Effector CD8-positive, alpha-beta T cell (primary cell): ENCODE measurements around the gene ELF2.
"Not testable (repeated sequence)": the region's sequence is repeated elsewhere in the genome, so short reads cannot be mapped to it uniquely, and the experiment has no call there.

Experiments used
- DNase-seq: peaks from one replicate; lab custom pipeline; 2025; lab: John Stamatoyannopoulos, UW

The ELF2 gene

GRCh38 chr4:139188648-139189416 is 11.8 kb upstream of the ELF2 start:
- DNase-seq = no peak

- DNase-seq = no peak
Measured at GRCh38 chr4:139184129-139184528, 7.1 kb upstream of the ELF2 start.

DNA sequence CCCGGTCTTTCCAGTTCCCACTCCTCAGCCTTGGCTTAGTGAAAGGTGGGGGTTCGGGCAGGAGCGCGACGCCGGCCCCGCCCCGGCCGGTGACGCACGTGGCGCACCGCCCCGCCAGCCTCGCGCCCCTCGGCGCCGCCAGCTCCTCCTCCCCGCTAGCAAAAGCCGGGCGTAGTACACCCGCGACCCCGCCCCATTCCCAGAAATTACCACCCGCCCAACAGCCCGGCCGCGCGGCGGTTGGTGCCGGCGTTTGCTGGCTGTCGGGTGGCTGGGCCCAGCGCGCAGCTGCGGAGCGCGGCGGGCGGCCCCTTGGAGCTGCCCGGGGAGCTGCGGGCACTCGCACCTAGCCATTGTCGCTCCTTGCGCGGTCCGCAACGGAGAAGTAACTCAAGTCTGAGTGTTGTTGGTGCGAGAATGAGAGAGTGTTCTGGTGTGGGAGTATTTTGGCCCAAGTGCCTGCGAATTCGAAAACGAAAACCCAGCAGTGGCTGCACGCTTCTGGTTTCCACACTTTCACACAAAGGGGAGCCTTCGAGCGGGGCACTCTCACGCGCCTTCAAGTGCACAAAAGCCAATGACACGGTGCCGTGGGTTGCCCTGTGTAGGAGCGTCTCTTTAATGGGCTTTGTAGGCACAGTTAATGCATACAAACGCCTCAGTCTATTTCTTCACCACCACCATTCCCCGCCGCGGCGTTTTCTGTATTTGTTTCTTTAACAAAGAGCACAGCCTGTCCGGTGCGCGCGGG is 1.0 kb upstream of the ELF2 start:
- peak; percentile 79 for DNase-seq

- DNase-seq = peak; percentile 54
Measured at GRCh38 chr4:139176302-139177048, 543 bp downstream of the ELF2 start.

DNA sequence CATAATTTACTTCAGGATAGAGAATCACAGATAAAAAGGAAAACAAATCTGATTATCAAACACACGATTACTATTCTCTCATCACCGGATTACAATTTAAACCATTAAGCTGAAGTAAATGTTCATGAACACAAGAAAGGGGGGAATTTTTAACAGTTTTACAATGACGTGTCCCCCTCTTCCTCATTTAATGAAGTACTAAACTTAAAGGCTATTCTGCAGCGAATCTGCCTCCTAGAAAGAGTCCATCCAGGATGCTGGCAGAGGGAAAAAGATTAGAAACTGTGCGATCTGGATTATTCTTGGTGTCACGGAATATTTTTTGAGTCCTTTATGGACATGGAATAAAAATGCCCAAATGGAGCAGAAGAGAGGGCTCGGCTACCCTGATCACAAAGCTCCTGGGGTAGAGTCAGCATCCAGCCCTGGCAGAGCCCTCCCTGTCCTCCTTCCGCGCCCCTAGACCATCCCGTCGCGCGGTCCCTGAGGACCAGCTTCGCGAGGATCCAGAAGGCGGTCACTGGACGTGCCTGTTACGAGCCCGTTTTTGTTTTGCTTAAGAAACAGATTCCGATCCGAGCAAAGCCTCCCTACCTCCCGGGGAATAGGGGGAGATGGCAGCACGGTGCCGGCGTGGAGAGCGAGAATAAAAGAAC is 1.2 kb downstream of the ELF2 start:
- DNase-seq = no peak

DNA sequence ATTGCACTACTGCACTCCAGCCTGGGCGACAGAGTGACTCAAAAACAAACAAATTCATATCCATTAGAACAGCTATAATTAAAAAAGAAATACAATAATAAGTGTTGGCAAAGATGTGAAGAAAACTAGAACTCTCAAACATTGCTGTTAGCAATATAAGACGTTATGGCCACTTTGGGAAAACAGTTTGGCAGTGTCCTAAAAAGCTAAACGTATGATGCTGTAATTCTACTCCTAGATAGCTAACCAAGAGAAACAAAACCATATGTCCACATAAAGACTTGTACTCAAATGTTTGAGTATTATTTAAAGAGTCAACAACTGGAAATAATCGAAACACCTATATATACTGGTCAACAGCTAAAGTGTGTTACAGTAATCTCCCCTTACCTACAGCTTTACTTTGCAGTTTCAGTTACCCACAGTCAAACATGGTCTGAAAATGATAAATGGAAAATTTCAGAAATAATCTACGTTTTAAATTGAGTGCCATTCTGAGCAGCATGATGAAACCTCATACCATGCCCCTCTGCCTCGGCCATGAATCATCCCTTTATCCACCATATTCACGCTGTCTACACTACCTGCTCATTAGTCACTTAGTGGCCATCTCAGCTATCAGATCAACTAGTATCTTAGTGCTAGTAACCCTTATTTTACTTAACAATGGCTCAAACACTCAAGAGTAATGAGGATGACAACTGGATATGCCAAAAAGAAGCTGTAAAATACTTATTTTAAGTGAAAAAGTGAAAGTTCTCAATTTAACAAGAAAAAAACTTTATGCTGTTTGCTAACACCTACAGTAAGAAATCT is 4.9 kb downstream of the ELF2 start:
- no peak for DNase-seq

DNA sequence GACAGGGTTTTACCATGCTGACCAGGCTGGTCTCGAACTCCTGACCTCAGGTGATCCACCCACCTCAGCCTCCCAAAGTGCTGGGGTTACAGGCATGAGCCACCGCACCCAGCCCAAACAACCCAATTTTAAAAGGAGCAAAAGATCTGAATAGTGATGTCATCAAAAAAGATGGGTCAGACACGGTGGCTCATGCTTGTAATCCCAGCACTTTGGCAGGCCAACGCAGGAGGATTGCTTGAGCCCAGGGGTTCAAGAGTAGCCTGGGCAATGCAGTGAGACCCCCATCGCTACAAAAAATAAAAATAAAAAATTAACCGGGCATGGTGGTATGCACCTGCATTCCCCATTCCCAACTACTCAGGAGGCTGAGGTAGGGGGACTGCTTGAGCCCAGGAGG is 6.1 kb downstream of the ELF2 start:
- DNase-seq = no peak

DNA sequence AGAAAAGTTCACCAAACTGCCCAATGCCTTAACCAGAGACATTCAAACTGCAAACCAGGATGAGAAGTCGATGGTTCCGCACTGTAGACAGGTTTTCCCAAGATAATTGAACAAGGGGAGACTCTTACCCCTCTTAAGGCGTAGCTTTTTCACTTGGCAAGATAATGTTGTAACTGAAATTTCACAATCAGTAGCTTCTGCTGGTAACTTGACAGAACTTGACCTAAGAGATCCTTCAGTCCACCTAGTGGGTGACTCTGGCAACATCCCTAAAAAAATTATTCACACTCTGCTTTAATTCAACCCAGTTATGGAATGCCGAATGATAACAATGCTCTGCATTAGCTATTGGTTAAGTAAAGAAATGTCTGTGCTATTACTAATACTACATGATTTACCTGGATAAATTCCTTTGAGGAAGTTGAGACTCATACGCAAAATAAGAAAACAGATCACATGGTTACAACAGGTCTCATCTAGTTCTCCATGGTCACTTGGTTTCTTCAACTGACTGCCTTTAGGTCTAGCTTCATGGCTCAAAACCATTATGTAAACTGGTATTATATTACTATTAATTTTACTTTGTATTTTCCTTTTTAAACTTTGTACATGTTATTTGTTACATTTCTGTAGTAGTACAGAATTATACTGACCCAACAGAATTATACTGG is 9.1 kb downstream of the ELF2 start:
- no peak for DNase-seq

DNA sequence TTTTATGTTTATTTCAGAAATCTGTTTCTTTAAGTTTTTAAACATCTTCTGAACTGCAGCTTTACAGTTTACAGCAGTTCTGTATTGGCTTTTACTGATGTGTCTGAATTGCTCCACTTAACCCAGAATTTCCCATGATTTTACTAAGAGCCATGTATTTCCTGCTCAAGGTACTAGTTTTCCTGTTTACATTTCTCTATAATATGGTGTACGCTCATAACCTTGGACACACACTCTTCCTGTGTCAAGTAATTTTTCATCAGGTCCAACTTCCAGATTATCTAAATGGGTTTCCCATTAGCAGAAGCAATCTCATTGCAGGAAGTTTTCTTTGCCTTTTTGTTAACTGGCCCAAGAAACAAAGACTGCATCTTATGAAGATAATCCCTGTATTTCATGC is 12.3 kb downstream of the ELF2 start:
- no peak for DNase-seq

- no peak for DNase-seq
Measured at GRCh38 chr4:139163806-139164206, 13.2 kb downstream of the ELF2 start.

DNA sequence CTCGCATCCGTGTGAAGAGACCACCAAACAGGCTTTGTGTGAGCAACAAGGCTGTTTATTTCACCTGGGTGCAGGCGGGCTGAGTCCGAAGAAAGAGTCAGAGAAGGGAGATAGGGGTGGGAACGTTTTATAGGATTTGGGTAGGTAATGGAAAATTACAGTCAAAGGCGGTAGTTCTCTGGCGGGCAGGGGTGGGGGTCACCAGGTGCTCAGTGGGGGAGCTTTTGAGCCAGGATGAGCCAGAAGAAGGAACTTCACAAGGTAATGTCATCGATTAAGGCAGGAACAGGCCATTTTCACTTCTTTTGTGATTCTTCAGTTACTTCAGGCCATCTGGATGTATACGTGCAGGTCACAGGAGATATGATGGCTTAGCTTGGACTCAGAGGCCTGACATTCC is 19.0 kb downstream of the ELF2 start:
- DNase-seq = not testable (repeated sequence)

DNA sequence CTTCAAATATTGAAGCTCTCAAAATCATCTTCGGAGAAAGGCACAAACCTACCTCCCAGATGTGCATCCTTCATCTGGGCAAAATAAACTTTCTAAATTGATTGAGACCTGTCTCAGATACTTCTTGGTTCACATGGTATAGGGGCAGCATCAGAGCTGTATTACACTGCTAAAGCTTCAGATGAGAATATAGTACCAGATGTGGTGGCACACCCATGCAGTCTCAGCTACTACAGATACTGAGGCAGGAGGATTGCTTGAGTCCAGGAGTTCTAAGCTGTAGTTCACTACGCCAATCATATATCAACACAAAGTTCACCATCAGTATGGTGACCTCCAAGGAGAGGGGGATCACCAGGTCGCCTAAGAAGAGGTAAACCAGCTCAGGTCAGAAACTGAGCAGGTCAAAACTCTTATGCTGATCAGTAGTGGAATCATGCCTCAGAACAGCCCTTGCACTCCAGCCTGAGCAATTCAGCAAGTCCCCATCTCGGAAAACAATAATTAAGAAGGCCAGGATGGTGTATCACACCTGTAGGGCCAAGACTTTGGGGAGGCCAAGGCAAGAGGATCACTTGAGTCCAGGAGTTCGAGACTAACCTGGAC is 22.0 kb downstream of the ELF2 start:
- no peak for DNase-seq

DNA sequence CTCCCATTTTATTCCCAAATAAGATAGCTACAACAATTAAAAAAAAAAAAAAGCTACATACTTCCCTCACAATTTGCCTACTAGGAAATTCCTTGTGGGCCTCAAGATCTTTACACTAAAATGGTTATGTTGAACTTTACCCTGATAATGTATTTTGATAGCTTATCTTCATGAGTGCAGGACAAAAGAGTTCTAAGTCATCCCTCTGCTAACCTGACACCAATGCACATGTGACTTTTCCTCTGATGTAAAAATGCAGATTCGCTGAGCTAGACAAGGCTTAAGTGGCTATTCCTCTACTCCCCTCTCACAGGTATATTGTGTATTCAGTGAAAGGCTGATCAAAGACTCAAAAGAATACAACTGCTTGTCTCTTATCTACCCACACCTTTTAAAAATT is 22.5 kb downstream of the ELF2 start:
- DNase-seq = no peak

GRCh38 chr4:139154134-139154421 is 22.9 kb downstream of the ELF2 start:
- DNase-seq = no peak

DNA sequence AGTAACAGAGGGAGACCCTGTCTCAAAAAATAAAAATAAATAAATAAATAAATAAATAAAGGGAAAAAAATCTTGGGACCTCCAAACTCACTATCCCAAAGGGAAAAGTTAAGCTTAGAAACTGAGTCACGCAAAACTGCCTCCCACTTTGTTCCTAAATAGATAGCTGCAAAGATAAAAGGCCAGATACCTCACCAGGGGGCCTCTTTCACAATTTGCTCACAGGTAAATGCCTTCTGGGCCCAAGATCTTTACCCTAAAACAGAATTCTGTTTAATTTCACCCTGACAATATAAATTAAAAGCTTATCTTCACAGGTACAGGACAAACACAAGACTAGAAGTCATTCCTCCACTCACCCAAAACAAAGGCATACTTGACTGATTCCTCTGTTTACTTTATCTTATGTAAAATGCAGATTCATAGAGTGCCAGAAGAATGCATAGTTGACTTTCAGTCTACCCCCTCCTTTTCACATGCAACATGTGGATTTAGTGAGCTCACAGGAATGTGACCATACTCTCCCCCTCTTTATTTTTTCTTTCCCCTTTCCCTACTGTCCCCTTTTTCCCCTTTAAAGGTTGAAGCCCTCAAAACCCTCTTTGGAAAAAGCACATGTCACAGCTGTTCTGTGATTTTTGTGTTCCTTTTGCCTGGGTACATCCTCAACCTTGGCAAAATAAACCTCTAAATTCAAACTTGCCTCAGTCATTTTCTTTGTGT is 23.4 kb downstream of the ELF2 start:
- no peak for DNase-seq

- no peak for DNase-seq
Measured at GRCh38 chr4:139152249-139152648, 24.8 kb downstream of the ELF2 start.

DNA sequence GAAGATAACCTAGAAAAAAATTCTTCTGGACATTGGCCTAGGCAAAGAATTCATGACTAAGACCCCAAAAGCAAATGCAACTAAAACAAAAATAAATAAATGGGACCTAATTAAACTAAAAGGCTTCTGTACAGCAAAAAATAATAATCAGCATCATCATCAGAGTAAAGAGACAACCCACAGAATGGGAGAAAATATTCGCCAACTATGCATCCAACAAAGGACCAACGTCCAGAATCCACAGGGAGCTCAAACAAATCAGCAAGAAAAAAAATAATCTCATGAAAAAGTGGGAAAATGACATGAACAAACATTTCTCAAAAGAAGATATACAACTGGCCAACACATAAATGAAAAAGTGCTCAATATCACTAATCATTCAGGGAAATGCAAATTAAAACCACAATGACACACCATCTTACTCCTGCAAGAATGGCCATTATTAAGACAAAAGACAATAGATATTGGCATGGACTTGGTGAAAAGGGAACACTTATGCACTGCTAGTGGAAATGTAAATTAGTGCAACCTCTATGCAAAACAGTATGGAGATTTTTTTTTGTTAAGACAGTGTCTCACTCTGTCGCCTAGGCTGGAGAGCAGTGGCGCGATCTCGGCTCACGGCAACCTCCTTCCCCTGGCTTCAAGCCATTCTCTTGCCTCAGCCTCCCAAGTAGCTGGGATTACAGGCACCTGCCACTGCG is 29.9 kb downstream of the ELF2 start:
- no peak for DNase-seq

DNA sequence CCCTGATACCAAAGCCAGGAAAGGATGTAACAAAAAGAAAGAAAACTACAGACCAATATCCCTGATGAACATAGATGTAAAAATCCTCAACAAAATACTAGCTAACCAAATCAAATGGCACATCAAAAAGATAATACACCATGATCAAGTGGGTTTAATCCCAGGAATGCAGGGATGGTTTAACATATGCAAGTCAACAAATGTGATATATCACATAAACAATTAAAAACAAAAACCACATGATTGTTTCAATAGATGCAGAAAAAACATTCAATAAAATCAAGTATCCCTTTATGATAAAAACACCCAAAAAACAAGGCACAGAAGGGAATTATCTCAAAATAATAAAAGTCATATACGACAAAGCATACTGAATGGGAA is 31.5 kb downstream of the ELF2 start:
- no peak for DNase-seq

DNA sequence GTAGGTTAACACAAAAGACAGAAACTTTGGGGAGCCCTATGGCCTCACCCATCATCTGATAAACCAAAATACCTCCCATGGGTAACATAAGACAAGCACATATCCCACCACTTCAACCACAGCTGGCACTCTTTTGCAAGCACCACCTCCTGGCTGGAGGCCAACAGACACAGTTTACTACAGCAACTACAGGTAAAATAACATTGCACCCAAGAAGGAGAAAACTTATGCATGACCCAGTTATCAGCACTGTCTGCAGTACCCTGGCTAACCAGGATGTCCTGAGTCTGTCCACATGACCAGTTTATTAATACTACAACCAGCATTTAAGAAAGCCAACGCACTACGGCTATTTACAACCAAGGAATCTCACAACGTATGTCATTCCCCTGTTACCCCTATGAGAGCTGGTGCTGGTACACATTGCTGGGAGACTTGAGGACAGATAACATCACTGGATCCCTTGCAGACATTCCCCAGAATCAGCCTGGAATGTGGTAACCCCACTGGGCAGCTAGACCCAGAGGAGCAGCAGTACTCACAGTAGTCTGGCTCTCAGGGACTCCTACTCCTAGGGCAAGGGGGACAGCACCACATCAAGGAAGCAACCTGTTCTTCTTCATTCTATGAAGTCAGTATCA is 32.0 kb downstream of the ELF2 start:
- DNase-seq = no peak
